K562 (cell line): ENCODE results near the gene IL17RA. TPM values are rescaled to one million over a fixed set of nuclear protein-coding genes. Genes with fewer than 3 reads are reported as not detected.

Experiments
- ATAC-seq: fragments of 200-7000 bp; cut with Tn5 transposase; 3 replicates; pipeline ENCODE4 v1.9.1; 2020; ENCODE audit warnings: moderate library complexity
- BruUV-seq: library from RNA; stranded (reverse); fragments of 400-500 nt; replicated peaks from 2 replicates; lab custom pipeline; 2021; lab: Mats Ljungman, UMichigan
- CTCF ChIA-PET: fragments of 300-600 bp; formaldehyde crosslinking; extraction: SDS; loops from one replicate; lab custom pipeline; 2021; ENCODE audit warnings: low intra/inter-chr PET ratio; lab: Yijun Ruan, JAX
- POLR2A ChIA-PET: fragments of 300-600, 350-650 bp; sonication (Branson Sonifier 250); formaldehyde crosslinking; extraction: SDS; loops from one replicate; lab custom pipeline; 2021; ENCODE audit warnings: antibody characterized with exemption, inconsistent platforms; lab: Yijun Ruan, JAX
- DNase-seq, 4 experiments: peaks; one replicate each; pipeline versions ENCODE4 v3.0.0 to v3.0.0-alpha.2; 2011 to 2018; ENCODE audit warnings: low spot score in 3 of 4, mixed read lengths in 3 of 4; ENCODE audit errors: extremely low read depth in 1 of 4
- FAIRE-seq: peaks from 2 replicates; lab custom pipeline; 2011; peaks lifted over from hg19 to GRCh38; lab: Jason Lieb, UNC
- H2AFZ ChIP-seq: 2 replicates; pipeline ENCODE4 v1.6.0; 2011; ENCODE audit warnings: low read depth, low read length, control low read depth, inconsistent platforms
- H3K27ac ChIP-seq: fragments of 200-600 bp; 3 replicates; pipeline ENCODE4 v1.8.0; 2011; ENCODE audit warnings: low read depth, mild to moderate bottlenecking, control low read depth, inconsistent platforms, low read length, moderate library complexity, mixed read lengths; ENCODE audit errors: extremely low read depth
- H3K27me3 ChIP-seq, 2 experiments: fragments of 300-600 bp in 1 of 2; 2 replicates in 1 of 2; 3 replicates in 1 of 2; pipeline versions ENCODE4 v1.6.0 to v1.8.0; 2011; ENCODE audit warnings: inconsistent platforms in 2 of 2, low read length in 2 of 2, mild to moderate bottlenecking in 1 of 2, mixed read lengths in 1 of 2, moderate library complexity in 1 of 2; ENCODE audit not compliant: control insufficient read depth in 2 of 2, insufficient read depth in 2 of 2
- H3K36me3 ChIP-seq: fragments of 300-600 bp; 3 replicates; pipeline ENCODE4 v1.8.0; 2011; ENCODE audit warnings: mild to moderate bottlenecking, low read length, inconsistent platforms; ENCODE audit not compliant: control insufficient read depth, insufficient read depth
- H3K4me1 ChIP-seq, 2 experiments: fragments of 200-600 bp in 1 of 2; replicated peaks in 1 of 2; 2 replicates in 1 of 2; 3 replicates in 1 of 2; pipeline versions ENCODE4 v1.5.1 to v1.8.0; 2011; ENCODE audit warnings: inconsistent platforms in 2 of 2, low read length in 2 of 2, mild to moderate bottlenecking in 1 of 2, mixed read lengths in 1 of 2, moderate library complexity in 1 of 2; ENCODE audit not compliant: control insufficient read depth in 2 of 2, insufficient read depth in 2 of 2
- H3K4me2 ChIP-seq: 2 replicates; pipeline ENCODE4 v1.6.1; 2011; ENCODE audit warnings: low read length, control low read depth, inconsistent platforms, mixed read lengths; ENCODE audit not compliant: insufficient read depth
- H3K4me3 ChIP-seq: fragments of 200-600 bp; sonication (generic), shearing (Covaris generic); 2 replicates; pipeline ENCODE4 v1.5.1; 2016; ENCODE audit warnings: control low read depth, inconsistent platforms
- H3K79me2 ChIP-seq: fragments of 200-600 bp; 3 replicates; pipeline ENCODE4 v1.8.0; 2011; ENCODE audit warnings: low read length, inconsistent platforms; ENCODE audit not compliant: control insufficient read depth, insufficient read depth
- H3K9ac ChIP-seq, 2 experiments: 2 replicates each; pipeline versions ENCODE4 v1.6.0 to v1.6.1; 2011; ENCODE audit warnings: low read depth in 2 of 2, low read length in 2 of 2, control low read depth in 1 of 2, inconsistent platforms in 1 of 2, mild to moderate bottlenecking in 1 of 2, mixed read lengths in 1 of 2; ENCODE audit not compliant: insufficient read depth in 1 of 2
- H3K9me1 ChIP-seq: one replicate; pipeline ENCODE4 v1.6.0; 2011; ENCODE audit warnings: inconsistent platforms, mild to moderate bottlenecking, low read length, moderate library complexity; ENCODE audit not compliant: control insufficient read depth, insufficient read depth
- H3K9me3 ChIP-seq: replicated peaks from 2 replicates; pipeline ENCODE4 v1.5.1; 2011; ENCODE audit warnings: low read depth, low read length, inconsistent platforms; ENCODE audit not compliant: control insufficient read depth, insufficient read depth
- H4K20me1 ChIP-seq: replicated peaks from 2 replicates; pipeline ENCODE4 v1.6.1; 2011; ENCODE audit warnings: low read length, inconsistent platforms, mixed read lengths; ENCODE audit not compliant: control insufficient read depth, insufficient read depth
- CTCF ChIP-seq, 3 experiments: IDR thresholded peaks in 2 of 3; conservative IDR thresholded peaks in 1 of 3; 2 replicates each; pipeline ENCODE4 v1.5.1; 2011 to 2012; ENCODE audit warnings: low read length in 3 of 3, mild to moderate bottlenecking in 3 of 3, control low read depth in 2 of 3, improper control_type of control experiment in 1 of 3, inconsistent platforms in 1 of 3, low read depth in 1 of 3, mixed read lengths in 1 of 3, moderate library complexity in 1 of 3; ENCODE audit not compliant: insufficient read depth in 2 of 3
- CTCFL ChIP-seq: IDR thresholded peaks from 2 replicates; pipeline ENCODE4 v1.6.1; 2011; ENCODE audit warnings: borderline replicate concordance, low read depth, mild to moderate bottlenecking, moderate library complexity, low read length; ENCODE audit not compliant: insufficient read depth, poor library complexity, severe bottlenecking
- SIN3B ChIP-seq: fragments of 450-650 bp; IDR thresholded peaks from 2 replicates; pipeline ENCODE4 v1.6.1; 2017; ENCODE audit warnings: low read depth, mild to moderate bottlenecking, moderate library complexity
- ZBTB26 ChIP-seq: fragments of 450-650 bp; formaldehyde crosslinking; IDR thresholded peaks from 2 replicates; pipeline ENCODE4 v1.4.0; 2022; ENCODE audit warnings: missing genetic modification characterization
- ZNF444 ChIP-seq: fragments of 250-450 bp; sonication (Bioruptor Pico); IDR thresholded peaks from 2 replicates; pipeline ENCODE4 v1.4.0; 2020; ENCODE audit warnings: mild to moderate bottlenecking, moderate library complexity
- WGBS: fragments of 100-300 bp; shearing (Covaris generic); methylation state at CpG from one replicate; pipeline ENCODE4 v1.1.6; 2016; ENCODE audit warnings: low coverage, mixed read lengths; ENCODE audit not compliant: insufficient coverage; ENCODE audit errors: missing lambda C conversion rate; 5-methylcytosine and 5-hydroxymethylcytosine counted together
- in situ Hi-C: fragments of 300-500 bp; cut with MboI; formaldehyde crosslinking; loops from 4 replicates; pipeline ENCODE4 v1.15.0; 2018; ENCODE audit warnings: inconsistent platforms, mixed read lengths
- intact Hi-C: fragments of 100-400 bp; cut with micrococcal nuclease; formaldehyde crosslinking; loops from 2 replicates; pipeline ENCODE4 v1.14.2; 2022
- polyA plus RNA-seq, 8 experiments: library from polyadenylated mRNA; depleted of rRNA in 4 of 8; stranded (reverse) in 5 of 8; unstranded in 3 of 8; fragments of >200 nt; fragmentation: Nextera tagmentation in 2 of 8; fragmentation: Illumina TruSeq in 1 of 8; extraction: Ambion mirVana in 2 of 8; extraction: Trizol in 1 of 8; gene quantifications; 2 replicates each; pipeline versions ENCODE4 v1.2.1 to v1.2.3, GENCODE V29; 2011 to 2014; ENCODE audit warnings: inconsistent platforms in 1 of 8, missing spikeins in 1 of 8
- total RNA-seq, 7 experiments: library from RNA; depleted of rRNA in 6 of 7; stranded (reverse); fragments of >200 nt in 6 of 7; fragmentation: Illumina TruSeq in 2 of 7; extraction: Trizol in 2 of 7; gene quantifications; 2 replicates each; pipeline versions ENCODE4 v1.2.1 to v1.2.3, GENCODE V29; 2011 to 2021; ENCODE audit warnings: low replicate concordance in 1 of 7

The IL17RA gene
- total and polyA plus RNA-seq, 9 of the 15 experiments (the other 6 are each of a cell fraction or from before 2014, with no cell fraction given): 0.17 to 11.8 (median 3.7) TPM

- Histone ChIP-seq H2AFZ (no peak overlapping the region), H3K9me1 (no peaks in the 10 kb centered on the region), H3K36me3 (peaks cover 25% of the 10 kb centered on the region; the same call in 1 of the 3 replicates), H3K4me2 (no peak overlapping the region), H3K4me1 (peaks cover 5 to 8% of the 10 kb centered on the region in 2 experiments; a peak in 4 of 5 replicates), H3K27me3 (no peaks in the 10 kb centered on the region), H3K4me3 (no peak overlapping the region), H3K79me2 (no peaks in the 10 kb centered on the region), H4K20me1 (peaks cover 3% of the 10 kb centered on the region; the same call in 1 of the 2 replicates), H3K27ac (no peak overlapping the region), H3K9ac (no peak overlapping the region), H3K9me3 (no peaks in the 10 kb centered on the region)
- CTCF ChIA-PET: no interaction called here
- 66% methylated on average over 6 of the region's 6 CpGs for WGBS
- intact Hi-C loops (no loop called here), in situ Hi-C loops (no loop called here)
- FAIRE-seq (peak; percentile 32), ATAC-seq (peak; percentile 77), DNase-seq (peak in 3 of 4 experiments; percentile 31 to 57 (median 57))
- BruUV-seq: no TSS peak
- TF ChIP-seq CTCF (IDR thresholded peaks at IDR 0.05 in 2 of 3, conservative IDR thresholded peaks at IDR 0.05 in 1 of 3; ENCODE audit: insufficient read depth in 2 of 3, low read depth in 1 of 3, low read length in 3 of 3) (peak; percentile 37 to 51 (median 42); a peak in 3 of 6 replicates), ZBTB26 (CRISPR knock-in tag) (no peak), CTCFL (peak; percentile 70), SIN3B (no peak), ZNF444 (CRISPR knock-in tag) (no peak)
- POLR2A ChIA-PET: interaction anchor here (0.5 to 0.6 kb wide), 2 partner anchors 25 to 61 kb away, joined by 3 read pairs; no protein-coding TSS in a partner anchor
Observed at GRCh38 chr22:17095538-17095937, 10.7 kb downstream of the IL17RA start.
